Transverse colon (tissue), 3 donors: ENCODE results near the gene PRLR.

ENCODE experiments used
- POLR2A ChIP-seq: fragments of 450-650 bp; IDR thresholded peaks from one replicate; pipeline ENCODE4 v1.6.1; 2016; ENCODE audit warnings: antibody characterized with exemption, mild to moderate bottlenecking, moderate library complexity
- TF ChIP-seq, protein P1 (sequence below), 5 experiments: fragments of 200-600 bp in 3 of 5; fragments of 450-650 bp in 2 of 5; sonication (generic) in 3 of 5; IDR thresholded peaks; 1 replicate in 2 of 5; 2 replicates in 3 of 5; pipeline ENCODE4 v1.5.1; 2016 to 2017; ENCODE audit warnings: antibody characterized with exemption in 5 of 5, inconsistent platforms in 3 of 5, mild to moderate bottlenecking in 2 of 5, moderate library complexity in 1 of 5

DNA sequence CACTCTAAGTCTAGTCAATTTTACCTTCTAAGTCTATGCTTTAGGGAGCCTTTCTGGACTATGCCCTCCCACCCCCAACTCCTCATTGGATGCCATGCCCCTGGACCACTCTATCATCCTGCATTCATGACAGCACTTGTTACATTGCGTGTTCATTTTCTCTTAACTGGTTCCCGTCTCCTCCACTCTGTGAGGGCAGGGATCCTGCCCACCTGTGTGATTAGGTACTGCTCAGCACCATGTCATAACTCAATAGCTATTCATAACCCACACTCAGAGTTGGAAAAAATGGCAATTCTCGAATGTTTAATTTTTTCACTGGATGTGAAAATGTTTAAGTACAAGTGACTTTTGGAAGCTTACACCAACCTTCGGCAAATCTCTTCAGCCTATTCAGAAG lies 88.5 kb downstream of the PRLR start:
- TF ChIP-seq, protein P1, sequence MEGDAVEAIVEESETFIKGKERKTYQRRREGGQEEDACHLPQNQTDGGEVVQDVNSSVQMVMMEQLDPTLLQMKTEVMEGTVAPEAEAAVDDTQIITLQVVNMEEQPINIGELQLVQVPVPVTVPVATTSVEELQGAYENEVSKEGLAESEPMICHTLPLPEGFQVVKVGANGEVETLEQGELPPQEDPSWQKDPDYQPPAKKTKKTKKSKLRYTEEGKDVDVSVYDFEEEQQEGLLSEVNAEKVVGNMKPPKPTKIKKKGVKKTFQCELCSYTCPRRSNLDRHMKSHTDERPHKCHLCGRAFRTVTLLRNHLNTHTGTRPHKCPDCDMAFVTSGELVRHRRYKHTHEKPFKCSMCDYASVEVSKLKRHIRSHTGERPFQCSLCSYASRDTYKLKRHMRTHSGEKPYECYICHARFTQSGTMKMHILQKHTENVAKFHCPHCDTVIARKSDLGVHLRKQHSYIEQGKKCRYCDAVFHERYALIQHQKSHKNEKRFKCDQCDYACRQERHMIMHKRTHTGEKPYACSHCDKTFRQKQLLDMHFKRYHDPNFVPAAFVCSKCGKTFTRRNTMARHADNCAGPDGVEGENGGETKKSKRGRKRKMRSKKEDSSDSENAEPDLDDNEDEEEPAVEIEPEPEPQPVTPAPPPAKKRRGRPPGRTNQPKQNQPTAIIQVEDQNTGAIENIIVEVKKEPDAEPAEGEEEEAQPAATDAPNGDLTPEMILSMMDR (IDR thresholded peaks at IDR 0.05): no peak
- no peak for TF ChIP-seq POLR2A
